Lung (tissue), 12 donors: ENCODE measurements around the gene PRKG1. TPM values are rescaled to one million over a fixed set of nuclear protein-coding genes. Genes with fewer than 3 reads are reported as not detected.
A peak's percentile ranks its signal among the peaks of the same experiment; 100 is the strongest.

Source experiments
- ATAC-seq: fragments of 200-7000 bp; cut with Tn5 transposase; one replicate; pipeline ENCODE4 v1.9.1; 2020; ENCODE audit warnings: moderate number of reproducible peaks; ENCODE audit not compliant: insufficient read depth, low FRiP score
- DNase-seq, 3 donors: peaks; one replicate each; pipeline ENCODE4 v3.0.0-alpha.2; 2013 to 2017
- H3K27ac ChIP-seq, 2 donors: one replicate each; pipeline ENCODE4 v1.5.1; 2013; ENCODE audit warnings: mild to moderate bottlenecking in 2 of 2, moderate library complexity in 2 of 2, control low read depth in 1 of 2, inconsistent platforms in 1 of 2, low read depth in 1 of 2, low read length in 1 of 2
- H3K27me3 ChIP-seq, 3 donors: one replicate each; pipeline ENCODE4 v1.5.1; 2013; ENCODE audit warnings: low read length in 2 of 3; ENCODE audit not compliant: control insufficient read depth in 3 of 3, insufficient read depth in 3 of 3
- H3K36me3 ChIP-seq, 4 donors: one replicate each; pipeline ENCODE4 v1.5.1; 2013; ENCODE audit warnings: low read length in 4 of 4, mild to moderate bottlenecking in 1 of 4, moderate library complexity in 1 of 4; ENCODE audit not compliant: control insufficient read depth in 4 of 4, insufficient read depth in 4 of 4
- H3K4me1 ChIP-seq, 5 donors: one replicate each; pipeline ENCODE4 v1.5.1; 2013; ENCODE audit warnings: low read length in 5 of 5, mild to moderate bottlenecking in 2 of 5, moderate library complexity in 1 of 5; ENCODE audit not compliant: control insufficient read depth in 5 of 5, insufficient read depth in 5 of 5
- H3K4me3 ChIP-seq: one replicate; pipeline ENCODE4 v1.5.1; 2013; ENCODE audit warnings: mild to moderate bottlenecking, control low read depth, moderate library complexity
- H3K9ac ChIP-seq, 2 donors: one replicate each; pipeline ENCODE4 v1.5.1; 2013; ENCODE audit warnings: low read length in 2 of 2, control low read depth in 1 of 2; ENCODE audit not compliant: insufficient read depth in 1 of 2
- H3K9me3 ChIP-seq, 4 donors: one replicate each; pipeline ENCODE4 v1.5.1; 2013; ENCODE audit warnings: low read length in 3 of 4, mild to moderate bottlenecking in 1 of 4, moderate library complexity in 1 of 4; ENCODE audit not compliant: control insufficient read depth in 4 of 4, insufficient read depth in 3 of 4
- WGBS, 2 donors: extraction: QIAGEN DNeasy Blood & Tissue Kit; methylation state at CpG; one replicate each; pipeline ENCODE4 v1.1.7; 2013; 5-methylcytosine and 5-hydroxymethylcytosine counted together
- polyA plus RNA-seq, 2 donors: library from polyadenylated mRNA; stranded (reverse); fragments of 200-250 nt; gene quantifications; one replicate each; pipeline ENCODE4 v1.2.1, GENCODE V29; 2013
- total RNA-seq, 2 donors: library from RNA; depleted of rRNA in 1 of 2; stranded (reverse); fragments of >200 nt in 1 of 2; gene quantifications; one replicate each; pipeline ENCODE4 v1.2.1, GENCODE V29; 2014 to 2021
- TF ChIP-seq, protein P1 (sequence below): IDR thresholded peaks from 2 replicates; pipeline ENCODE4 v1.5.1; 2012; ENCODE audit warnings: mild to moderate bottlenecking; ENCODE audit errors: control extremely low read depth, extremely low read depth
- donor health status: control.
- donor health status: control.
- donor health status: Bipolar disorder and iron deficiency.
- donor health status: healthy.
- donor health status: DM: yes; HTN: yes; CAD: no.

Gene PRKG1
- total and polyA plus RNA-seq, 4 donors = 2.1 to 50.8 (median 15.1) TPM

DNA sequence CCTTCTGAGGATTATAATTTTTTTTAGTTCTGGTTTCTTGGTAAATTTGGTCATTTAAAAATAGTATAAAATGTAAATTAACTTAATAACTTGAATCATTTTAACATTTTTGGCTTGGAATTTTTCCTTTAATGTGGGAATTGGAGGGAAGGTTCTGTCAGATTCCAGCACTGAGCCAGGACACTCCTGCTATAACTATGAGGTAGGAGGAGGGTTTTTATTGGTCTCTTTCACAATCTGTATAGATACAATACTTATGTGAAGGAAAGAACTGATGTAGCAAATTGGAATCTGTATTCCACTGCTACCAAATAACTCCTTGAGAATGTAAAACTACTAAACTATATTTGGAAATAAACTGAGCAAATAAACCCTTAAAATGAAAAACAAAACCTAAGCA, 3.2 kb downstream of the PRKG1 start:
- TF ChIP-seq, protein P1, sequence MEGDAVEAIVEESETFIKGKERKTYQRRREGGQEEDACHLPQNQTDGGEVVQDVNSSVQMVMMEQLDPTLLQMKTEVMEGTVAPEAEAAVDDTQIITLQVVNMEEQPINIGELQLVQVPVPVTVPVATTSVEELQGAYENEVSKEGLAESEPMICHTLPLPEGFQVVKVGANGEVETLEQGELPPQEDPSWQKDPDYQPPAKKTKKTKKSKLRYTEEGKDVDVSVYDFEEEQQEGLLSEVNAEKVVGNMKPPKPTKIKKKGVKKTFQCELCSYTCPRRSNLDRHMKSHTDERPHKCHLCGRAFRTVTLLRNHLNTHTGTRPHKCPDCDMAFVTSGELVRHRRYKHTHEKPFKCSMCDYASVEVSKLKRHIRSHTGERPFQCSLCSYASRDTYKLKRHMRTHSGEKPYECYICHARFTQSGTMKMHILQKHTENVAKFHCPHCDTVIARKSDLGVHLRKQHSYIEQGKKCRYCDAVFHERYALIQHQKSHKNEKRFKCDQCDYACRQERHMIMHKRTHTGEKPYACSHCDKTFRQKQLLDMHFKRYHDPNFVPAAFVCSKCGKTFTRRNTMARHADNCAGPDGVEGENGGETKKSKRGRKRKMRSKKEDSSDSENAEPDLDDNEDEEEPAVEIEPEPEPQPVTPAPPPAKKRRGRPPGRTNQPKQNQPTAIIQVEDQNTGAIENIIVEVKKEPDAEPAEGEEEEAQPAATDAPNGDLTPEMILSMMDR = no peak
- Histone ChIP-seq H3K27ac (no peak overlapping the region), H3K9me3 (no peaks in the 10 kb centered on the region), H3K27me3 (no peaks in the 10 kb centered on the region), H3K4me3 (no peak overlapping the region), H3K4me1 (peaks cover 0 to 20% (median 6%) of the 10 kb centered on the region in 5 donors), H3K36me3 (no peaks in the 10 kb centered on the region), H3K9ac (no peak overlapping the region)
- ATAC-seq (no peak), DNase-seq (no peak)

DNA sequence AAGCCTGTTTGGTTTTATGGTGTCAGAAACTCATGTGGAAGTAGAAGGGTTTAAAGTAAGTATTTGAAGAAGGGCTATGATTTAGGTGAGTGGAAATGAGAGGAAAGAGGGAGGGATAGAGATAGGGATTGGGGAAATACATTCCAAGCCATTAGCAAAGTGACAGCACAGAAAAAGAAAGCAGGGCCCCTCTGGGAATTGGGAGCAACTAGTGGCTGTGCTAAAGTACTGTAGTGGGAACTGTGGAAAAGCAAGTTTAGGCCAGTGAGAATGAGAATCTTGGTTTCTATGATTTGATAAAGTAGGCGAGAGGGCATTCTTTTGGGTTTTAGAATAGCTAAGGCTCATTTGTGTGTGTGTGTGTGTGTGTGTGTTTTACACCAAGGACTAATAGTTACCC, 5.0 kb downstream of the PRKG1 start:
- H3K4me1 ChIP-seq = peaks cover 0 to 9% (median 1%) of the 10 kb centered on the region in 5 donors
- H3K9ac ChIP-seq = no peak overlapping the region
- no peaks in the 10 kb centered on the region for H3K9me3 ChIP-seq
- no peaks in the 10 kb centered on the region for H3K27me3 ChIP-seq
- ATAC-seq (no peak), DNase-seq (no peak)
- TF ChIP-seq, protein P1 = no peak
- WGBS, 2 donors = 88 to 89% methylated on average over 1 of the region's 1 CpG
- H3K27ac ChIP-seq = no peak overlapping the region
- no peaks in the 10 kb centered on the region for H3K36me3 ChIP-seq
- no peak overlapping the region for H3K4me3 ChIP-seq

DNA sequence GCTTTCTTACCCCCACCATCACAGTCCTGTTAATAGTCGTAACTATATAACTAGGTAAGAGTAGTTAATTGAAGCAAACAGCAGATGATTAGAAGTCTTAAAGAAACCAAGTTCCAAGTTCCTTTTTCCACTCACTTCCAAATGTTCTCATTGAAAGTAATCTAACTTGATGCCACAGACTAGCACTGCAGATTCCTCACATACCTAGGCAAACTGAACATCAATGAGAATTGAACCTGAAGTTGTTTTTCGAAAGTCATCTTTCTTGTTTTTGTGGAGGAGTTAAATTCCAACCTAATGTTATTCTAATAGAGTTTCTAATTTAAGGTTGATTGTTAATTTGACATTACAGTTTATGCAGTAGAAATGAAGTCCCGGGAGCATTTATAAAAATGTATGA, 5.5 kb downstream of the PRKG1 start:
- Histone ChIP-seq H3K9me3 (no peaks in the 10 kb centered on the region), H3K36me3 (no peaks in the 10 kb centered on the region), H3K4me1 (peaks cover 0 to 6% (median 1%) of the 10 kb centered on the region in 5 donors), H3K27me3 (no peaks in the 10 kb centered on the region), H3K9ac (no peak overlapping the region), H3K27ac (no peak overlapping the region), H3K4me3 (no peak overlapping the region)
- 85 to 87% methylated on average over 3 of the region's 3 CpGs for WGBS, 2 donors
- TF ChIP-seq, protein P1 = no peak
- DNase-seq (no peak), ATAC-seq (no peak)

DNA sequence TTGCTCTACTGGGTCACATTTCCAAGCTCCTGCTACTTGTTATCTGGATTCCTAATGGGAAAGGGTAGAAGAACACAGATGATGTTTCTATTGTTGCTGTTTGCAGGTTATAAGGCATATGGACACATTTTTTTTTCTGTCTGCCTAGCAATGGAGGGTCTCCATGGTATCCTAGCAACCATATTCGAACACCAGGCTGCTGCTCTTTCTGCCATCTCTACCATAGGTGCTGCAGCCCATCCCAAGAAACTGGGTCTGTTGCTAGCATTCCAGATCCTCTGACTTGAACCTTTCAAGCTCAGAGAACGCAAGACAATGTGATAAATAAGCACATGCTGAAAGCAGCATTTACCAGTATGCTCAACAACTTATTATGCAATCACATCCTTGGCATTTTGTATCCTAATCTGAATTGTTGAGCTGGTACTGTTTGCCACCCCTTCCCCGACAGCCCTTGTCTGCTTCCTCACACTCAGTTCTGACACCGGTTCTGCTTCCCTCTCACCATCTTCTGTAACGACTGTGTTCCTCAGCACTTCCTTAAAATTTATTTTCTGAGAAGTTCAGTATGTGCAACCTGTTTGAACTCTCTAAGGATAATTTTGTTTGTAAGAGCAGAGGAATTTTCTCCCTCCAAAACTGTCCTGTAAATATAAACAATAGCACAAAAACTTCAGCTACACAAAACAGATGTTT, 6.2 kb downstream of the PRKG1 start:
- TF ChIP-seq, protein P1 = no peak
- ATAC-seq = no peak
- DNase-seq = peak in 1 of 3 donors; percentile 31
- Histone ChIP-seq H3K27ac (no peak overlapping the region), H3K27me3 (no peaks in the 10 kb centered on the region), H3K4me1 (peaks cover 0 to 4% (median 0%) of the 10 kb centered on the region in 5 donors), H3K36me3 (no peaks in the 10 kb centered on the region), H3K4me3 (no peak overlapping the region), H3K9me3 (no peaks in the 10 kb centered on the region), H3K9ac (no peak overlapping the region)
- WGBS, 2 donors = 50 to 53% methylated on average over 5 of the region's 5 CpGs
